Stimulated activated CD4-positive, alpha-beta T cell treated with anti-CD3 and anti-CD28 coated beads, TNF-alpha, amount 100 ng/mL, for 4 hours (primary cell): Measurements from ENCODE around the gene LRRC1.
"Not testable (repeated sequence)": the region's sequence is repeated elsewhere in the genome, so short reads cannot be mapped to it uniquely, and the experiment has no call there.

Source experiments
- DNase-seq, 3 experiments: peaks; one replicate each; pipeline ENCODE4 v3.0.0-alpha.2; 2020; ENCODE audit warnings: low read depth in 3 of 3

LRRC1 gene

DNA sequence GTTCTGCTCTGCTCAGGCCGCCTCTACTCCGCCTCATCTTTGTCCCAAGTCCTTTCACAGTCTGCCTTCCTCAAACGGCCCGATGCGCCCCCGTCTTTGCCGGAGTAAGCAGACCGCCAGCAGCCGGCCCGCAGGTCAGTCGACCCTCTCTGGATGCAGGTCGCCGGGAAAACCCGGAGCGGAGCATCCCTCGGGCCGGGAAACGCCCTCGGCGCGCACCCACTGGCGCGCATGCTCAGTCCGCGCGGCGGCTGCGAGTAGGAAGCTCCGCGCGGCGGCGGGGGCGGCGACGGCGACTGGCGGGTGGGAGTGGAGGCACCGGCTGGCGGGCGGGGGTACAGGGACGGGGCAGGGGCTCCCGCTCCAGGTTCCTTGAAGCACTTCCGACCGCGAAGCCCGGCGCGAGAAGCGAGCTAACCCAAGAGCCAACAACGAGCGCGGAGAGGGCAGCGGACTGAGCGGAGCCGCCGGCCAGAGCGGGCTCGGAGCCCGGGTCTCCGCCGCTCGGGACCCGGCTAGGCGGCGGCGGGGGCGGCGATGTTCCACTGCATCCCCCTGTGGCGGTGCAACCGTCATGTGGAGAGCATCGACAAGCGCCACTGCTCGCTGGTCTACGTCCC is at the start of gene LRRC1:
TSS of gene LRRC1 (plus strand) at position 286 of the 620 bp plus-strand sequence. CDS start at position 538, 252 bp downstream.
- DNase-seq: peak; percentile 75 to 76 (median 76)

GRCh38 chr6:53746442-53747103 is 48.2 kb upstream of the LRRC1 start:
- DNase-seq: no peak

DNA sequence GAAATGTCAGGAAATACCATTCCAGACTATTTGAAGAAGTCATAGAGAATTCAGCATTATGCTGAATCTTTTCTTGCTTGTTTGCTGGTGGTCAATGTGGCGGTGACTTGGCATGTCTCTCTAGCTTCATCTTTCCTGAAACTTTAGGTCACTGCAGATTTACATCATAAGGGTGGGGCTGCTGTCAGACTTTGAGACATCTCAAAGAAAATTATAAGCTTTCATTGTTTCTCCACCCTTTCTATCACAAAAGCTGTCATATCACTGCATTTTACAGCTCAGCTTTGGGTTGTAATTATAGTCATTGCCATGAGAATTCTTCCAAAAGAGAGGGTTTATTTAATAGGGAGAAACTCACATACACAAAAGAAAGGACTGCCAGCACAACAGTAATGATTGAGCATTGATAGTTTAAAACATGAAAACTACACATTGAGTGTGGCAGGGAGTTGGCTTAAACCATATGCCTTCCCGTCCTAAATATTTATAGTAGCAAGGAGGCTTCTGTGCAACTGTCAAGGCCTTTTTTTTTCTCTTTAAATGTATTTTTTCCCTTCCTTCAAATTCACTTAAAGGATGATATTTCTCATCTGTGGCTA is 44.7 kb upstream of the LRRC1 start:
- DNase-seq: no peak

GRCh38 chr6:53751417-53751816 is 43.4 kb upstream of the LRRC1 start:
- DNase-seq: no peak

GRCh38 chr6:53752440-53752839 is 42.4 kb upstream of the LRRC1 start:
- DNase-seq: no peak

- DNase-seq: no peak
Measured at GRCh38 chr6:53752856-53753255, 41.9 kb upstream of the LRRC1 start.

DNA sequence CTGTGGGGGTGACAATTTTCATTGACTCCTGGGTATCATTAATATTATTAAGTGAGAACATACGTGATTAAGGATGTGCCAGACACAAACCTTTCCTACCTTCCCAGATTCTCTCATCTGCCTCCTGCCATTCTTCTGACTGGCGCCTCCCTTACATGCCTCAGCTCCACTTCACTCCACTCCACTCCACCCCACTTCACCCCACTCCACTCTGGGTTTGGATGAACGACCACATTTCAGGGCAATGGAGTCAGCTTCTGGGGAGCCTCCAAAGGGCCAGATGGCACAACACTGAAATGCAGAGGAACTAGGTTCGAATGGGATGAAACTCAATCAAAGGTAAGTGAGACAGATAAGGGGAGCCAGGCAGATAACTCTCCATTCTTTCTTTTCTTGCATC is 40.5 kb upstream of the LRRC1 start:
- no peak for DNase-seq

DNA sequence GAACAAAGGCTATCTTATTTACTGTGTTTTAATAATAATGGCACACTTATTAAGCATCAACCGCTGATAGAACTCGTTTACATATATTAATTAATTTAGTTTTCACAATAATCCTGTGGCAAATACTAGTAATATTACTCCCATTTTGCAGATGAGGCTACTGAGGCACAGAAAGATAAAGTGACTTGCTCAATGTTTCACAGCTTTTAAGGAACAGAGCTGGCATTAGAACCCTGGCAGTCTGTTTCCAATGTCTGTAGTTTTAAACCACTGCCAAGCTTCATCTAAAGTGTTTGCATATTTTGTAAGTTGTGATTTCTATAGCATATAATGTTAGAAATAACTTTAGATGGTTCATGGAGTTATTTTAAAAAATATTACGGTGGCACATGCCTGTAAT is 38.4 kb upstream of the LRRC1 start:
- DNase-seq: no peak

GRCh38 chr6:53758496-53758895 is 36.3 kb upstream of the LRRC1 start:
- no peak for DNase-seq

- DNase-seq: no peak
Measured at GRCh38 chr6:53761036-53761435, 33.8 kb upstream of the LRRC1 start.

- DNase-seq: no peak
Measured at GRCh38 chr6:53765270-53765669, 29.5 kb upstream of the LRRC1 start.

GRCh38 chr6:53766930-53767329 is 27.9 kb upstream of the LRRC1 start:
- DNase-seq: no peak

- DNase-seq: no peak
Measured at GRCh38 chr6:53767941-53768340, 26.9 kb upstream of the LRRC1 start.

DNA sequence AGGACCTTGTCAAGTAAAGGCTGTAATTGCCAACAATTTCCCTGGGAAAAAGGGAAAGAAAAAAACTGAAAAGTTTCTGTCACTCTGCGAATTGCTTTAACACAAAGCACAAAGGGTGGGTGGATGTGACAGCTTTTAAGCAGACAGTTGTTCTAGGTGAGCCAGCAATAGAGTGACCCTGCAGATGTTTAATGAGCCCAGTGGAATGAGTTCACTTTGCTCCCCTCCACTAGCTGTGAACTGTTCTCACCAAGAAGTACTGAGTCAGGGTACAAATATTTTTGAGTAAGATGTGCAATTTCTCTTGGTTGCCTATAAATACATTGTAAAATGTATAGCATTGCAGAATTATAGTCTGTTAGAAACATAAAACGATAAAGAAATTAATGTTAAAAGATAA is 26.2 kb upstream of the LRRC1 start:
- no peak for DNase-seq

- DNase-seq: no peak
Measured at GRCh38 chr6:53770780-53771249, 24.0 kb upstream of the LRRC1 start.

- DNase-seq: no peak
Measured at GRCh38 chr6:53771785-53772624, 22.8 kb upstream of the LRRC1 start.

DNA sequence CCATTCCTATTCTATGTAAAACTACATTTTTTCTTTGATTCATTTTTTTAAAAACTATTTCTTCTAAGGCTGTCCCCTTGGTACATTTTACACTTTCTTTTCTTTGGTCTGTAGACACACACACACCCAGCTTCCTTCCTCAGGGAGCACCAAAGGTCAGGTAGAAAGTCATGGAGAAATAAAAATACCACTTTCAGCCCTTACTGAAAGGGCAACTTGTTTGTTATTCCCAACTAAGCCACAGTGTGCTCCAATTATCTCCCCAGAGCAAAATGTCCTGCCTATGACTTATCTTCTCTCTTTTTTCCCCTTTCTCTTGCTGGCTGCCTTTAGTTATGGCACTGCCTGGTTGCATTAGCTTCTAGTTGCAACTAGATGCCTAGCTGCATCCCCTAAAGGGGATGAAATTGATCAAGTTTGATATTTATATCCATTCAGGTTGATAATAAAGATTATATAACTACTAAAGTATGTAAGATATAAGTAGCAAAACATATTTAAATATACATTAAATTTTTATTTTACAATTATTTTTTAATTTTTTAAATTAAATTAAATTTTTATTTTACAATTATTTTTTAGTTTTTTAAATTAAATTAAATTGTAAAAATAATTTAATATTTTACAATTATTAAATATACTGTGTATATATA is 21.6 kb upstream of the LRRC1 start:
- DNase-seq: no peak

- DNase-seq: not testable (repeated sequence)
Measured at GRCh38 chr6:53776152-53776551, 18.7 kb upstream of the LRRC1 start.

DNA sequence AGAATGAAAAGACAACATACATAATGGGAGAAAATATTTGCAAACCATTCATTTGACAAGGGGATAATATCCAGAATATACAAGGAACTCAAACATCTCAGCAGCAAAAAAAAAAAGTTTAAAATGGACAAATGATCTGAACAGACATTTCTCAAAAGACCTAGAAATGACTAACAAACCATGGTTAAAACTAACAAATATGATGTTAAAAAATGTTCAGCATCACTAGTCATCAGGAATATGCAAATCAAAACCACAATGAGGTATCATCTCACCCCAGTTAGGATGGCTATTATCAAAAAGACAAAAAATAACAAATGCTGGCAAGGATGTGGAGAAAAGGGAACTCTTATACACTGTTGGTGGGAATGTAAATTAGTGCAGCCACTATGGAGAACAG is 9.8 kb upstream of the LRRC1 start:
- DNase-seq: not testable (repeated sequence)

DNA sequence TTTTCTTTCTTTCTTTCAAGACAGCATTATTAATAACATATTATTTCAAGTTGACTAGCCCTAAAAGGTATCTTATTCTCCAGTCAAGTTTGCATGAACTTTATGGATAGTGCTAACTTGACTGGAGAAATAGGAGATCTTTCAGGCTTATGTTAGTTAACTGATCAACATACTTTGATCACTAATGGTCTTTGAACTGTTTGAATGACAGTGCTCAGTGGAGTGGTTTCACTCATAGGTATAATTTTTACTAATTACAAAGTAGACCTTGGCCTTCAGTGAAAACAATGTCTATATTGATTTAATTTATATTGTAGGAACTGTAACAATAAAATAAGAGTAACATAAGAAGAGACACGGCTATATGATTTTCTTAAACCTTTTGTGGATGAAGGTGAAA is 8.0 kb upstream of the LRRC1 start:
- no peak for DNase-seq

DNA sequence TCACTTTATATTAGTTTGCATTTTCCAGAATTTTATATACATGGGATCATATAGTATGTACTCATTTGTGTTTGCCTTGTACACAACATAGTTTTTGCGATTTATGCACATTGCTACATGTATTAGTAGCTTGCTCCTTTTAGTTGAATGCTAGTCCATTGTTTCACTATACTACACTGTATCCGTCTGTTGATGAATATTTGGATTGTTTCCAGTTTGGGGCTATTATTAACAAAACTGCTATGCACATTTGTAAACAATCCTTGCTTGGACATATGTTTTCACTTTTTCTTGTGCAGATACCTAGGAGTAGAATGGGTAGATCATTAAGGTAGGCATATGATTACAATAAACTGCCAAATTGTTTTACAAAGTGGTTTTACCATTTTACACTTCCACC is 3.9 kb upstream of the LRRC1 start:
- no peak for DNase-seq

GRCh38 chr6:53792016-53792415 is 2.8 kb upstream of the LRRC1 start:
- DNase-seq: no peak
